OCI-LY7 (cell line): ENCODE data around the gene KCNK4. TPM values are rescaled to one million over a fixed set of nuclear protein-coding genes. Genes with fewer than 3 reads are reported as not detected.

Experiments
- BruUV-seq: library from RNA; stranded (reverse); fragments of 400-500 nt; replicated peaks from 2 replicates; lab custom pipeline; 2021; lab: Mats Ljungman, UMichigan
- CTCF ChIA-PET: fragments of 300-600 bp; sonication (Branson Sonifier 250); formaldehyde crosslinking; loops from one replicate; lab custom pipeline; 2022; ENCODE audit warnings: antibody characterized with exemption; ENCODE audit not compliant: unreplicated experiment; lab: Charles Lee
- POLR2A ChIA-PET: fragments of 300-600 bp; sonication (Branson Sonifier 250); formaldehyde crosslinking; loops from one replicate; lab custom pipeline; 2022; ENCODE audit warnings: antibody characterized with exemption; lab: Charles Lee
- DNase-seq: peaks from one replicate; pipeline ENCODE4 v3.0.0-alpha.2; 2015; ENCODE audit warnings: low spot score
- H2AFZ ChIP-seq: fragments of 200-600 bp; sonication (generic), shearing (Covaris generic); 2 replicates; pipeline ENCODE4 v1.6.1; 2014; ENCODE audit warnings: mild to moderate bottlenecking, antibody characterized with exemption, low read length, moderate library complexity
- H3K27ac ChIP-seq: fragments of 200-600 bp; sonication (generic); 2 replicates; pipeline ENCODE4 v1.5.1; 2014; ENCODE audit warnings: mixed run types, low read depth, mild to moderate bottlenecking, moderate library complexity, low read length, inconsistent platforms; ENCODE audit not compliant: poor library complexity, severe bottlenecking
- H3K36me3 ChIP-seq: fragments of 200-600 bp; sonication (generic); 2 replicates; pipeline ENCODE4 v1.6.1; 2014; ENCODE audit warnings: mild to moderate bottlenecking, antibody characterized with exemption, low read length, moderate library complexity, mixed read lengths; ENCODE audit not compliant: insufficient read depth
- H3K4me1 ChIP-seq: fragments of 200-600 bp; sonication (generic); 2 replicates; pipeline ENCODE4 v1.5.1; 2014; ENCODE audit warnings: mild to moderate bottlenecking, low read length; ENCODE audit not compliant: insufficient read depth, poor library complexity, severe bottlenecking
- H3K4me2 ChIP-seq: fragments of 200-600 bp; sonication (generic); 2 replicates; pipeline ENCODE4 v1.6.1; 2014; ENCODE audit warnings: mild to moderate bottlenecking, low read length
- H3K4me3 ChIP-seq: fragments of 200-600 bp; sonication (generic); 2 replicates; pipeline ENCODE4 v1.5.1; 2014; ENCODE audit warnings: mild to moderate bottlenecking, low read depth, low read length; ENCODE audit not compliant: poor library complexity, severe bottlenecking
- H3K79me2 ChIP-seq: fragments of 200-600 bp; sonication (generic); 2 replicates; pipeline ENCODE4 v1.6.1; 2016; ENCODE audit warnings: low read depth, mild to moderate bottlenecking, low read length, moderate library complexity, mixed read lengths; ENCODE audit not compliant: insufficient read depth
- H3K9me2 ChIP-seq: fragments of 200-600 bp; sonication (generic); 2 replicates; pipeline ENCODE4 v1.6.1; 2016; ENCODE audit warnings: mild to moderate bottlenecking, low read length, mixed read lengths; ENCODE audit not compliant: insufficient read depth
- H3K9me3 ChIP-seq: fragments of 200-600 bp; sonication (generic); 2 replicates; pipeline ENCODE4 v1.6.1; 2014; ENCODE audit warnings: mild to moderate bottlenecking, mixed run types, low read length, mixed read lengths
- H4K20me1 ChIP-seq: fragments of 200-600 bp; sonication (generic); 2 replicates; pipeline ENCODE4 v1.6.1; 2014; ENCODE audit warnings: mild to moderate bottlenecking, antibody characterized with exemption, low read length, moderate library complexity, mixed read lengths; ENCODE audit not compliant: insufficient read depth
- CTCF ChIP-seq: fragments of 200-600 bp; sonication (generic); conservative IDR thresholded peaks from 2 replicates; pipeline ENCODE4 v1.5.1; 2014; ENCODE audit warnings: mild to moderate bottlenecking, antibody characterized with exemption, low read length, moderate library complexity, mixed read lengths
- EZH2phosphoT487 ChIP-seq: fragments of 200-600 bp; sonication (generic); IDR thresholded peaks from 2 replicates; pipeline ENCODE4 v1.6.1; 2018; ENCODE audit warnings: low read depth, borderline replicate concordance, mild to moderate bottlenecking, mixed run types, antibody characterized with exemption, low read length, moderate library complexity, mixed read lengths
- intact Hi-C: fragments of 100-400 bp; cut with micrococcal nuclease; formaldehyde crosslinking; loops from one replicate; pipeline ENCODE4 v1.10.0; 2022; ENCODE audit not compliant: unreplicated experiment
- total RNA-seq, 2 experiments: library from RNA; depleted of rRNA in 1 of 2; stranded (reverse); fragments of >200 nt in 1 of 2; shearing (Covaris generic) in 1 of 2; gene quantifications; 2 replicates each; pipeline ENCODE4 v1.2.3, GENCODE V29; 2014 to 2022

KCNK4 gene
- total RNA-seq, 2 experiments from 2014 or later, result 0.80 to 0.95 TPM

GRCh38 chr11:64341429-64341828 lies 50.3 kb downstream of the KCNK4 start:
- peak overlapping the region; percentile 74 for H3K4me3 ChIP-seq
- intact Hi-C loops, result loop anchor here (2.0 kb wide), 2 partner anchors 23 to 71 kb away; partner anchors contain the start of gene PRDX5
- H4K20me1 ChIP-seq, result no peaks in the 10 kb centered on the region
- DNase-seq, result no peak
- no peak overlapping the region for H3K27ac ChIP-seq
- CTCF ChIA-PET, result interaction anchor here (1.4 kb wide), 1 partner anchor 24 kb away, joined by 5 read pairs; the partner anchor contains the start of gene PRDX5
- TF ChIP-seq EZH2phosphoT487 (no peak), CTCF (no peak)
- H3K4me1 ChIP-seq, result peaks cover 43% of the 10 kb centered on the region
- POLR2A ChIA-PET, result interaction anchor here (0.5 to 3.6 kb wide), 2 partner anchors 24 to 364 kb away, joined by 3 to 22 read pairs; partner anchors contain the start of genes PRDX5 and TRMT112
- H2AFZ ChIP-seq, result no peak overlapping the region
- BruUV-seq, result no TSS peak
- peaks cover 36% of the 10 kb centered on the region for H3K36me3 ChIP-seq
- peaks cover 10% of the 10 kb centered on the region; the same call in 1 of the 2 replicates for H3K79me2 ChIP-seq
- peak overlapping the region; percentile 90 for H3K4me2 ChIP-seq
- no peaks in the 10 kb centered on the region for H3K9me3 ChIP-seq
- H3K9me2 ChIP-seq, result no peaks in the 10 kb centered on the region

- BruUV-seq, result no TSS peak
- Histone ChIP-seq H3K9me2 (no peaks in the 10 kb centered on the region), H2AFZ (no peak overlapping the region), H4K20me1 (no peaks in the 10 kb centered on the region), H3K4me1 (peaks cover 40% of the 10 kb centered on the region), H3K4me3 (peak overlapping the region; percentile 50), H3K79me2 (peaks cover 10% of the 10 kb centered on the region; the same call in 1 of the 2 replicates), H3K4me2 (peak overlapping the region; percentile 90), H3K36me3 (peaks cover 38% of the 10 kb centered on the region), H3K27ac (no peak overlapping the region), H3K9me3 (no peaks in the 10 kb centered on the region)
- DNase-seq, result peak; percentile 91
- intact Hi-C loops, result loop anchor here (1.0 to 2.0 kb wide), 3 partner anchors 13 to 71 kb away; partner anchors contain the start of gene PRDX5
- ChIA-PET CTCF (interaction anchor here (1.0 to 1.4 kb wide), 3 partner anchors 24 to 346 kb away, joined by 3 to 12 read pairs (median 5); partner anchors contain the start of genes PRDX5 and TRMT112), POLR2A (interaction anchor here (0.5 to 3.6 kb wide), 4 partner anchors 14 to 363 kb away, joined by 3 to 22 read pairs (median 4); partner anchors contain the start of genes PRDX5 and TRMT112)
- peak; percentile 65 for TF ChIP-seq CTCF
- no peak for TF ChIP-seq EZH2phosphoT487
Measured at GRCh38 chr11:64341851-64342791, 51.0 kb downstream of the KCNK4 start.
